NCI-H69 (cell line): Measurements from ENCODE around the gene DGKZ.

Source experiments
- DNase-seq: peaks from one replicate; lab custom pipeline; 2025; lab: John Stamatoyannopoulos, UW

Gene DGKZ

GRCh38 chr11:46345881-46346484 is 1.3 kb upstream of the DGKZ start:
- no peak for DNase-seq

GRCh38 chr11:46347637-46348311 is 511 bp downstream of the DGKZ start:
- peak; percentile 50 for DNase-seq

GRCh38 chr11:46348566-46349401 is 1.5 kb downstream of the DGKZ start:
- peak; percentile 69 for DNase-seq

- DNase-seq, result no peak
Observed at GRCh38 chr11:46350695-46351094, 3.4 kb downstream of the DGKZ start.

GRCh38 chr11:46351148-46351547 is 3.9 kb downstream of the DGKZ start:
- peak; percentile 53 for DNase-seq

- DNase-seq, result no peak
Observed at GRCh38 chr11:46351606-46352005, 4.3 kb downstream of the DGKZ start.

GRCh38 chr11:46352063-46352841 is 5.0 kb downstream of the DGKZ start:
- peak; percentile 65 for DNase-seq

- DNase-seq, result no peak
Observed at GRCh38 chr11:46353698-46354097, 6.4 kb downstream of the DGKZ start.

GRCh38 chr11:46356924-46357482 is 9.7 kb downstream of the DGKZ start:
- DNase-seq, result peak; percentile 52

- DNase-seq, result peak; percentile 97
Observed at GRCh38 chr11:46357483-46357936, 10.2 kb downstream of the DGKZ start.

GRCh38 chr11:46359953-46360352 is 12.7 kb downstream of the DGKZ start:
- DNase-seq, result no peak

- DNase-seq, result no peak
Observed at GRCh38 chr11:46360878-46361277, 13.6 kb downstream of the DGKZ start.

GRCh38 chr11:46361283-46362155 is 14.3 kb downstream of the DGKZ start:
- DNase-seq, result peak; percentile 91

- no peak for DNase-seq
Observed at GRCh38 chr11:46362156-46363030, 15.1 kb downstream of the DGKZ start.

- DNase-seq, result peak; percentile 78
Observed at GRCh38 chr11:46363031-46363407, 15.8 kb downstream of the DGKZ start.

- DNase-seq, result peak; percentile 82
Observed at GRCh38 chr11:46363455-46364005, 16.3 kb downstream of the DGKZ start.

- DNase-seq, result no peak
Observed at GRCh38 chr11:46364056-46364455, 16.8 kb downstream of the DGKZ start.

- DNase-seq, result peak; percentile 31
Observed at GRCh38 chr11:46364791-46365190, 17.5 kb downstream of the DGKZ start.

- no peak for DNase-seq
Observed at GRCh38 chr11:46366260-46366659, 19.0 kb downstream of the DGKZ start.
